Erythroblast (primary cell): ENCODE results near the gene KLRK1.

ENCODE experiments used
- GATA1 ChIP-seq: IDR thresholded peaks from 2 replicates; pipeline ENCODE4 v1.6.1; 2011; ENCODE audit warnings: low read depth, mild to moderate bottlenecking, control low read depth, low read length, moderate library complexity
- POLR2A ChIP-seq: IDR thresholded peaks from 2 replicates; pipeline ENCODE4 v1.6.1; 2011; ENCODE audit warnings: mild to moderate bottlenecking, low read length

- TF ChIP-seq POLR2A (no peak), GATA1 (no peak)
These were observed 15.0 kb upstream of the KLRK1 start for GRCh38 chr12:10404798-10405197.
